GM18502 (cell line): ENCODE measurements around the gene HINFP.
"Not testable (repeated sequence)": the region's sequence is repeated elsewhere in the genome, so short reads cannot be mapped to it uniquely, and the experiment has no call there.

Experiments
- ATAC-seq: cut with Tn5 transposase; IDR thresholded peaks from one replicate; pipeline ENCODE4 v1.9.1; 2021; ENCODE audit warnings: mild to moderate bottlenecking; ENCODE audit not compliant: unreplicated experiment, poor library complexity

HINFP gene

GRCh38 chr11:119100246-119100970 is 21.0 kb upstream of the HINFP start:
- ATAC-seq: no peak

GRCh38 chr11:119100994-119101758 is 20.2 kb upstream of the HINFP start:
- peak; percentile 18 for ATAC-seq

DNA sequence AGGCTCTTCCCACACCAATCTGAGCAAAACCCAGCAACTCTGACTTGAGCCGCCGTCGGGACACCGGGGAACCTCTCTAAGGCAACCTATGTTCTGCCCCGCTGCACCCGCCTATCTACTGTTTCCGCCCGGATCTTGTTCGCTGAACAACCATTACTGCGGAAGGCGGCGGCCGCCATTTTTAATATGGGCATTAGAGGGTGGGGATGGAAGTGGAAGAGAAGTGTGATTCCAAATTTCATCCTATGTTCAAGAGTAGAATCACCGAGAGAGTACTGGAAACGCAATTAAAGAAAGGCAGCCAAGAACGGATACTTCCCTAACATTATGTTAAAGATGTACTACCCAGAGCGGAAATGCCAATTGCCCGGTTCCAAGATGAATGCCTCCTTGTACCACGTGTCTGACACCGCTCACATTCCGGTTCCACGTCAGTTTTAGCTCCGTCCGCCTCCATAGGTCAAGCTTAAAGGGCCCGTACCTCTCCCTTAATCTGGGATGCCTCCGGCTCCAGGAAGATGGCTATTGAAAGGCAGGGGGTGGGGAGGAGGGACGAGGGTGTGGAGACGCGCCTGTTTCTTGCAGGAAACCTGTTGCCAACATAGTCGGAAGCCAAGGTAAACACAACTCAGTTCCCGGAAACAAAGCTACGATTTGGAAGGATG is 19.5 kb upstream of the HINFP start, which contains the start of gene DPAGT1:
Gene DPAGT1 (minus strand): TSS at position 95 of the 665 bp plus-strand sequence. CDS start 198 bp downstream, outside the sequence.
- peak; percentile 83 for ATAC-seq

- ATAC-seq: not testable (repeated sequence)
These were observed 18.2 kb upstream of the HINFP start for GRCh38 chr11:119103161-119103664.

GRCh38 chr11:119103793-119104192 is 17.6 kb upstream of the HINFP start:
- ATAC-seq: no peak

DNA sequence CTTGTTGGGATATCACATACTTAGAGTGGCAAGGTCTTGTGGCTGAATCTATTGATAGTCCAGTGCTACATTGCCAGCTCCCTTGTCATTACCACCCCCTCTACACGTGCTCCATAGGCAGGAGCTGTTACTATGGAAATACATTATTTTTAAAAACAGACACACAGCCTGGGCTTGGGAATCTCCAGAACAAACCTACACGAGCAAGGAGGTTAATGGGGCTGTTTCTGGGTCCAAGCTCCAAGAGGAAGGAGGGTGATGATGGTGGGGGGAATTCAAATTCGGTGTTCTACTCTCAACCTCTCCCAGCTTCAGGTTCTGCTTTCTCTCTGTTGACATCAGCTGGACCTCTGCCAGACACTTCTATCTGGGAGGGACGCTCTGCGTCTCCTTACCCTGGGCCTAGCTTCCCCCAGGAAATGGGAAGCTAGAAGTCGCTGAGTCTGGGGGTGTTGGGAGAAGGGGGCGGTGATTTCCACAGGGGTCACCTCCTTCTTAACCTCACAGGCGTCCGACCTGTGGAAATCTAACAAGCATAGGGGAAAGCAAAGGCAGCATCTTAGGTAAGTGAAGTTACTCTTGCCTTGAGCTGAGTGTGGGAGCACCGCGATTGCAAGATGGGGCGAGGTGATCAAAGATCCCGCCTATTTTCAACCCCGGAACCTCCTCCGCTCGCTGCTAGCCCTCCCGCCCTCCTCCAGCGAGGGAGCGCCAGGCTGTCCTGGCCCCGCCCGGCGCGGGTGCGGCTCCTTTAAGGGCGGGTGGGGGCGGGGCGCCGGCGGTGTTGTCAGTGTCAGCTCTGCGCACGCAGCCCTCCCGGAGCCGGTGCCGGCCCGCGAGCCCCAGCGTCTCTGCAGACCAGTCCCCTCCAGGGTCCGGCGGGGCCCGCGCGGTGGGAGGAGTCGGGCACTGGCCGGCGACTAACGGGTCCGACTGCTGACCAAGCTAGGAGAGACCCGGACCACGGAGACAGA is 14.5 kb upstream of the HINFP start, which contains the start of gene C2CD2L:
Gene C2CD2L (plus strand): TSS at position 781 of the 974 bp plus-strand sequence. CDS start 398 bp downstream, outside the sequence.
- peak; percentile 76 for ATAC-seq

DNA sequence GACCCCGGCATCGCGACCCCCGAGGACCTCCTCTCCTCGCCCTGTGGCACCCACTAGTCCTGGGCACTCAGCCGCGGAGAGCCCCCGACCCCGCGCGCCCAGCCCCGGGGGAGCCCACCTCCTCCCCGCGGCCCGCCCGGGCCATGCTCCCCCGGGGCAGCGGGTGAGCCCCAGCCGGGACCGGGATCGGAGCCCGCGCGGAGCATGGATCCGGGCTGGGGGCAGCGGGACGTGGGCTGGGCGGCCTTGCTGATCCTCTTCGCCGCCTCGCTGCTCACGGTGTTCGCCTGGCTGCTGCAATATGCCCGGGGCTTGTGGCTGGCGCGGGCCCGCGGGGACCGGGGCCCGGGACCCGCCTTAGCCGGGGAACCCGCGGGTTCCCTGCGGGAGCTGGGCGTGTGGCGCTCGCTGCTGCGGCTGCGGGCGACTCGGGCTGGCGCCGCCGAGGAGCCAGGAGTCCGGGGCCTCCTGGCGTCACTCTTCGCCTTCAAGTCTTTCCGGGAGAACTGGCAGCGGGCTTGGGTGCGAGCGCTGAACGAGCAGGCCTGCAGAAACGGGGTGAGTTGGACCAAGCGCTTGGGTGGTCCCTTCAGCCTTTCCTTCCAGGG is 13.7 kb upstream of the HINFP start:
- peak; percentile 32 for ATAC-seq

DNA sequence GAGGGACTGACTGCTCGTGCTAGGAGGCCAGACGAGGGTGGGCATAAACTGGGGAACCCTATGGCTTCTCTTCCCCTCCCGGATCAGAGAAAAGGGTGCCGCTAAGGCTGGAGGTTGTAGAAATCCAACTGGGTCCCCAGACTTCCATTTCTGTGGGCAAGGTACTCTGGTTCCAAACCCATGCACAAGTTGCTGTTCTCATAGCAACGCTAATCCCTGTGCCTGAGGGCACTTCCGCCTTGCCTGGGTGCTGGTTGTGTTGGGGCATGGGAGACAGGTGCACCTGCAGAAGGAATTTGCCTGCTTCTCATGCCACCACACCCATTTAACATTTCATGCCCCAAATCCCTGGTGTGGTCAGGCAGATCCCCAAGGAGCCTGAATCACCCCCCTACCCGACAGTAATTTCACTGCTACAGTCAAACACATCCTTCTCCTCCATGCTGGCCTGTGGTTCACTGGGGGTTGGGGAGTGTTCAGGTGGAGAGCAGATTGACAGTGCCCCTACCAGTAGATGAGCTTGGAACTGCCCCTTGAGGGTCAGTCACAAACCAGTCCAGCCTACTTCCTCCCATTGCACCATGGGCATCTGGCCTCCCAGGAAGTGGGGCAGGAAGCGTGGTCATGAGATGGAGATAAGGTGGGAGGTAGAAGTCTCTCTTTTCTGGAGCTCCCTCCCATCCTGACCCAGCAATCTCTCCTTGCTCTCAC is 13.1 kb upstream of the HINFP start:
- ATAC-seq: peak; percentile 26

DNA sequence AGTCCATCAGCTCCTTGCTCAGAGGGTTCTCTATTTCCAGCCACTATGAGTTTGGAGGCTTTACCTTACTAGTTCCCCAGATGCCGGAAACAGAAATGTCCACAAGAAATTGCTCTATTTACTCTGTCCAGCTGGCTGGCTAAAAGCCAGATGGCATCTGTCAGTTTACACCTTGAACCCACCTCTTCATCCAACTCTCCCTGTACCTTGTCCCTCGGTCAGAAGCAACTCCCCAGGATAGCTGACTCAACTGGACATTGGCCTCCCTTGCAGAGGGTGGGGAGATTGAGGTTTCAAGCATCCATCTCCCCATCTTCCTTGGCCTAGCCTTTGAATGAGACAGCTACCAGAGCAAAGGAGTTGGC is 12.5 kb upstream of the HINFP start:
- no peak for ATAC-seq

GRCh38 chr11:119109843-119110242 is 11.5 kb upstream of the HINFP start:
- no peak for ATAC-seq

DNA sequence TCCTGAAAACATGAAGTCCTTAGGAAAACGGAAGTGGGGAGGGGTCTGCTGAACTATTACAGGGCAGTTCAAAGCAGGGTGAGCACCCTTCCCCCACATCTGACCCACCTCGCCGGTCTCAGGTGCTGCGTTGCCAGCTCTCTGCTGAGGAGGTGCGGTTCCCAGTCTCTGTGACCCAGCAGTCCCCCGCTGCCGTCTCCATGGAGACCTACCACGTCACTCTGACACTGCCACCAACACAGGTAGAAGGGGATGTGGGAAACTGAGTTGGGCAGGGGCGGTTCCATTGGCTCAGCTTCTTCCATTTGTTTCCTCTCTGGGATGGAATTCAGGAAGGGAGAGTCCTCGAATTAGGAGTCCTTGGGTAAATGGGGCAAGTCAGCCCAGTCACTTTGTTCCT is 10.9 kb upstream of the HINFP start:
- no peak for ATAC-seq

GRCh38 chr11:119111361-119111925 is 9.9 kb upstream of the HINFP start:
- no peak for ATAC-seq

DNA sequence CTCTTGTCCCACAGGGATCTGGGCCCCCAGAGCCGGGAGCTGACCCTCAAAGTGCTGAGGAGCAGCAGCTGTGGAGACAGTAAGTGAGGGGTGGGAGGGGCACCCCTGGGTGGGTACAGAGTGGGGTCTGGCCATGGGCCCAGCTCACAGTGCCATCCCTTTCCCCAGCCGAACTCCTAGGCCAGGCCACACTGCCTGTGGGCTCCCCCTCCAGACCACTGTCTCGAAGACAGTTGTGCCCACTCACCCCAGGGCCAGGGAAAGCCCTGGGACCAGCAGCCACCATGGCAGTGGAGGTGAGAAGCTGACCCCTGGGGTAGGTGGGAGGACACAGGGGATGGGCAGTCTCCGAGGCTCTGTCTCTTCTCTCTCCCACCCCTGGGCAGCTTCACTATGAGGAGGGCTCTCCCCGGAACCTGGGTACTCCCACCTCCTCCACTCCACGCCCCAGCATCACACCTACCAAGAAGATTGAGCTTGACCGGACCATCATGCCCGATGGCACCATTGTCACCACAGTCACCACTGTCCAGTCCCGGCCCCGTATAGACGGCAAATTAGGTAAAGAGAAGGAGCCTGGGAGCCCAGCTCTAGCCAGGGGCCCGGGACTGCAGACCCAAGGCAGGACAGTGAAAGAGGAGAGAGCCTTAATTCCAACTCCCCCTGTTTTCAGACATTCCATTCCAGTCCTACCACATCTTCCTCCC is 8.9 kb upstream of the HINFP start:
- ATAC-seq: no peak

GRCh38 chr11:119113716-119114115 is 7.7 kb upstream of the HINFP start:
- ATAC-seq: no peak

DNA sequence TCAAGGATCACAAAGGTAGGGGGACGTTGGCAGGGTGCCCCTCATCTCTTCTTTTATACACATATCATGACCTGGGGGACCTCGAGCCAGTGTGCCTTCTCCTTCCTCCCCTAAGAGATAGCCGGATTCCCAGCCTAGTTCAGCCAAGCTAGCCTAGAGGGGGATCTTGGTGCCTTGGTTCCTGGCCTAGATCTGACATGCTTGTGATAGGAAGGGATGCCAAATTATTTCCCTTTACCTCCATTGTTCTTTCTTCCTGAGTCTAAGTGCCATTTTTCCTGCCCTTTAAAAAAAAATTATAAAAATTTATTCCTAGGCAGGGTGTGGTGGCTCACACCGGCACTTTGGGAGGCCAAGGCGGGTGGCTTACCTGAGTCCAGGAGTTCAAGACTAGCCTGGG is 7.0 kb upstream of the HINFP start:
- no peak for ATAC-seq

GRCh38 chr11:119115484-119116234 is 5.7 kb upstream of the HINFP start:
- no peak for ATAC-seq

DNA sequence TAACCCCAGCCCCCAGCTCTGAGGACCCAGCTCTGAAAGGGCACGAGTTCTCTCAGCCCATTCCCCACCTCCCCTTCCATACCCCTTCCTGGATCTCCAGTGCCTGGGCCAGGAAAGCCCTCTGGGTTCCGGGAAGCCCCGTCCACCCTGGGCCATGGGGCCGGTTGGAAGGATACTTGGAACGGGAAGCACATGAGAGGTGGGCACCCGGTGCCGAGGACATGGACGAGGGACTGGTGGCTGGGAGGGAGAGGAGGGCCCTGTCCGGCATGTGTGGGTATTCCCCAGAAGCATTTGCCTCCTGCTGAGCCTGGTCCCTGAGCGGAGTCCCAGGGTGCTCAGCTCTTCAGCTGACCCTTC is 5.2 kb upstream of the HINFP start:
- no peak for ATAC-seq
